DLD1 (cell line): ENCODE results near the gene CDR2.
"Not testable (repeated sequence)": the region's sequence is repeated elsewhere in the genome, so short reads cannot be mapped to it uniquely, and the experiment has no call there.

Experiments used
- in situ Hi-C: cut with HindIII; loops from 2 replicates; pipeline ENCODE4 v1.10.0; 2017; ENCODE audit warnings: low sequenced_read_pairs

Gene CDR2

DNA sequence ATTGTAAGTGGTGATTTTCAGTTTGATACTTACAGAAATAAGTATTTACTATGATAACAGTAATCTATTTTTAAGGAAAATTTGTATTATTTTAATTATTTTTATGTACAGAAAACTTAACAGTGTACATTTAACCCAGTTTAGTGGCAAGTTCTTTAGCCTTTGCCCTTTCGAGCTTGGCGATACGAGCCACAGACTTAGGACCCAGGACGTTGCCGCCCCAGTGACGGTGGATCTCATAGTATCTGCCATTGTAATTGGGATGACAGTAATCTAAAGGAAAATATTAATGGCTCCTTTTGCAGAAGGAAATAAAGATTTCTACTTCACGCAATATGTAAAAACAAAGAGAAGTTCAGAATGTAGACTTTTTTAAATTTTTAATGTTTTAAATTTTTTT is 5.2 kb upstream of the CDR2 start:
- in situ Hi-C loops, result no loop called here

- in situ Hi-C loops, result no loop called here
These were observed 1.7 kb upstream of the CDR2 start for GRCh38 chr16:22375963-22376640.

DNA sequence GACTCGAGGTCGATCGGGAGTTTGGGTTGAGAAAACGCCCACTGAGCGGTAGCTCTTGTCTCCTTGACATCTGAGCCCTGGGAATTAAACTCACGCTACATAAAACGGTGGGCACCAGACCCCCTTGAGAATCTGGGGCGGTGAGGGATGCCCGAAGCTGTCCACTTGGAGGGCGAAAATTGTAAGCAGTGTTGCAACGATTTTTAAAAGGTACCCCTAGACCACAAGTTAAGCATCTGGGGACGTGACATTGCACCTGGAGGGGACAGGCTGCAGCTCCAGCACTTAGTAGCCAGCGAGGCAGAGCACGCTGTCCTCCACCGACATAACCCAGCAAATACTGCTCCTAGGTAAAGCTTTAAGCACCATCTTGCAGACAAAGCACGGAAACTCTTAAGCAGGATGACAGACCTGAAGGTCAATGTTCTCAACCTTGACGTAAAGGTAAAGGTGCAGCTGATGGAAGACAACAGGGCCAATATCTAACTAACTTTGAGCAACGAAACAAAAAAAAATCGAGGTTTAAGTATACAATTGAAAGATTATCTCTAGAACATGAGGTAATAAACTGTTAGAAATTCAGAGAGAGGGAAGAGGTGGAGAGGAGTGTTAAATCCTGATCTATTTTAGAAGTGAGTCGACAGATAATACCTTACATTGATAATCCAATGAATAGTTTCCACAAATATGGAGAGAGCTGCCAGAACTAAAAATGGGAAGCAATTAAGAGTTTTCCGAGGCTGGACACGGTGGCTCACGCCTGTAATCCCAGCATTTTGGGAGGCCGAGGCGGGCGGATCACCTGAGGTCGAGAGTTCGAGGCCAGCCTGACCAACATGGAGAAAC is 921 bp upstream of the CDR2 start:
- in situ Hi-C loops, result no loop called here

GRCh38 chr16:22373662-22374310 is 633 bp downstream of the CDR2 start:
- in situ Hi-C loops, result no loop called here

GRCh38 chr16:22372882-22373661 is 1.3 kb downstream of the CDR2 start:
- in situ Hi-C loops, result no loop called here

DNA sequence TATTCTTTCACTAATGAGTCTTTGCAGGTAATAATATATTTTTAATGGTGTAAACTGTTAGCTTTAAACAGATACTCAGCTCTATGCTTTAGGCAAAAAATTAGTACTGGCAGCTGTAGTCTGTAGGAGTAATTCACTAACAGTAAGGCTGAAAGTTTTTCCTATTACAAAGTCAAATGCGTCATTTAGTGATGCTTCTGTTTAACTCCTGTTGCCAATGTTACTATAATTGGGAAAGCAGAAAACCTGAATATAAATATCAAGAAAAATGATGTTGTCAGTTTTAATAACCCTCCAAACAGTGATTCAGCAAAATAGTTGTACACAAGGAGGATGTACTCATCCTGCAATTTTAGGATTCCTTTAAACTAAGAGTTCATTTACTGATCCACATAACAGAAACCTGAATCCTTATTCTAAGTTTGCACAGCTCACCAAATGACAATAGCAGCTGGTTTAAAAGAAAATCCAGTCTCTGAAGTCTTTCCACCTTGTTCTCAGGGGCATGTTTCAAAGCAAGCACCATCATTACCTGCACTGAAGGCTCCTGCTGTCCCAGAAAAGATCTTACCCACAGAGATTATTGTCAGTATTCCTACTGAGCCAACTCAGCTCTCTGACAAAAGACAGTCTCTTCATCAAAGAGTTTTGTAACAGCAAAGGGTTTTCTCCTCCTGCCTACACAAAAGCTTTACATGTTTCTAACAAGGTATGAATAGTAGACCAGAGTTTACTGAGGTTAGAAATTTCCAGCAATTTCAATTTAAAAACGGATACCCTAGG is 4.2 kb downstream of the CDR2 start:
- in situ Hi-C loops, result no loop called here

DNA sequence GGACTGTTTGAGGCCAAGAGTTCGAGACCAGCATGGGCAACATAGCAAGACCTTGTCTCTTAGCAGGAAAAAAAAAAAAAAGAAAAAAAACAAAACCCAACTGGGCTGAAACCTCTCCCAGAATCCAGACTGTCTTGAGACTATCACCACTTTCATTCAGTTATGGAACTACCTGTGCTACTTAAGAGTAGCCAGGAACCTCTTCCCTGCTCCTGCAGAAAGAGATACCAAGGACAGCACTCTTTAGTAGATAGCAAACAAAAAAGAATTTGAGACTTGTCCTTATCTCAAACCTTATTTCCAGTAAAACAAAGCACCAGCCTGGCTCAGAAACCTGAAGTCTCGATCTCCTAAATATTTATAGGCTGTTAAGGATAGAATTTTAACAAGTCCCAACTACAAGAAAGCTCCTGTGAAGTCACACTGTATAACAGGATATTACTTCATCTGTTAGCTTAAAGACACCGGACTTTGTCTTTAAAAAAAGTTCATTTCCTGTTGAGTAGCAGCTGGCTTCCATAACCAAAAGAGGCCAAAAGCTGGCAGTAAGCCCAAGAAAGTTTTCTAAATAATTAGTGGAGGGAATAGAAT is 5.1 kb downstream of the CDR2 start:
- in situ Hi-C loops, result no loop called here

- in situ Hi-C loops, result not testable (repeated sequence)
These were observed 6.1 kb downstream of the CDR2 start for GRCh38 chr16:22368200-22368826.

DNA sequence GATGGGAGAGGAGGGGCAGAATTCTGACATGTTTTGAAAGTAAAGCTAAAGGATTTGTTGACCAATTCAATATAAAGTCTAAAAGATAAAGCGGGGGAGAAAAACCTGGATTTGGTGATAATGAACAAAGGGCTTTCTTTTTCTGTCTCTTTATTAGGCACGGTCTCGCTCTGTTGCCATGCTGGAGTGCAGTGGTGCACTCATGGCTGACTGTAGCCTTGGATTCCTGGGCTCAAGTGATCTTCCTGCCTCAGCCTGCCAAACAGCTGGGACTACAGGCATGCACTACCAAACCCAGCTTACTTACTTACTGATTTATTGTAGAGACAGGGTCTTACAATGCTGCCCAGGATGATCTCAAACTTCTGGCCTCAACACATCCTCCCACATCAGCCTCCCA is 7.5 kb downstream of the CDR2 start:
- in situ Hi-C loops, result no loop called here

GRCh38 chr16:22366371-22366770 is 8.0 kb downstream of the CDR2 start:
- in situ Hi-C loops, result no loop called here

DNA sequence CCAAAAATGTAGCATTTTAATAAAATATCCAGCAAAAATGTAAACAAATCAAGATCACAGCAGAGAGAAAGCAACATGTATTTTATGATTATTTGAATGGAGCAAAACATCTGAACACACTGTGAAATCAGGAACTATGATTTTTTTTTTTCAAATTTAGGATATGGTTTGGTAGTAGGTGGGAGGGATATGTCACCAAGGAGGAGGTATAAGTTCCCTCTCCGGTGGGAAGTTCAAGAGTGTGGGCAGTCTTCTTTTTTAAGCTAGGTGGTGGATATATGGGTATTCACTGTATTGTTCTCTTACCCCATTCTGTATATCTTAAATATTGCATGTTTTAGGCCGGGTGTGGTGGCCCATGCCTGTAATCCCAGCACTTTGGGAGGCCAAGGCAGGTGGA is 10.2 kb downstream of the CDR2 start:
- in situ Hi-C loops, result no loop called here

GRCh38 chr16:22360963-22361659 is 13.3 kb downstream of the CDR2 start:
- in situ Hi-C loops, result no loop called here

- in situ Hi-C loops, result no loop called here
These were observed 14.7 kb downstream of the CDR2 start for GRCh38 chr16:22359679-22360078.

DNA sequence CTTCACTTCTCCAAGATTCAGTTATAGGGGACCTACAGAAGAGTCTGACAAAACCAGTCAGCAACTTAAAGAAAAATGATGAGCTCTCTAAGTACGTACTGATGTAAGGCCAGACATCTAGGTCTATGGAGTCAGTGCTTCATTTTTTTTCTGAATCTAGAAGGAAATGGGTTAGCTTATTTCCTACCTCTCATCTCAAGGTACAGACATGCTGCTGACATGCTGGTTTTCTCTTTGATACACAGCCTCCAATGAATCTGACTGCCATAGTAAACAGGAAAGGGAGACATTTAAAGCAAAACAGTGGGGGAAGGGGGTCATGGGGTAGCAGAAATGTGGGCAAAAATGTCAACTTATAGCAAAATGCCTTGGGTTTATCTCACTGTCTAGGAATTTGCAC is 16.4 kb downstream of the CDR2 start:
- in situ Hi-C loops, result no loop called here

GRCh38 chr16:22357635-22357971 is 16.8 kb downstream of the CDR2 start:
- in situ Hi-C loops, result no loop called here

DNA sequence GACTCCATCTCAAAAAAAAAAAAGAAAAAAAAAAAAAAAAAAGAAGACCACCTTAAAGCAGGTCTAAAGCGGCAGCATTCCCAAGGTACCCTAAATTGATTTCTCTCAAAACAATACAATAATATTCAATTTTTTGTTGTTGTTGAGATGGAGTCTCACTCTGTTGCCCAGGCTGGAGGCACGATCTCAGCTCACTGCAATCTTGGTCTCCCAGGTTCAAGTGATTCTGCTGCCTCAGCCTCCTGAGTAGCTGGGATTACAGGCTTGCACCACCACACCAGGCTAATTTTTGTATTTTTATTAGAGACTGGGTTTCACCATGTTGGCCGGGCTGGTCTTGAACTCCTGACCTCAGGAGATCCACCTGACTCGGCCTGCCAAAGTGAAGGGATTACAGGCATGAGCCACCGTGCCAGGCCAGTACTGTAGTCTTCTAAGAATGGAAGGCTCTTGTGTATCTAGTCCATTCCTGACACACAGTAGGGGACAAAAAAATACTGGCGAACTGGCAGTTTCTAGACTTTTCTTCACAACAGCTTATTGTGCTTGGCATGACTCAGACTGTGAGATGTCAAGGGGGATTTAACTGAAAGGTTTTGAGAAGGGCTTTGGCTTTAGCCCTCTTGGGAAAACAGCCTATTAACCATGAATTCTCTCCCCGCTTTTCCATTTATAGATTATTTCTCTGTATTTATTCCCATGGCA is 17.3 kb downstream of the CDR2 start:
- in situ Hi-C loops, result no loop called here

DNA sequence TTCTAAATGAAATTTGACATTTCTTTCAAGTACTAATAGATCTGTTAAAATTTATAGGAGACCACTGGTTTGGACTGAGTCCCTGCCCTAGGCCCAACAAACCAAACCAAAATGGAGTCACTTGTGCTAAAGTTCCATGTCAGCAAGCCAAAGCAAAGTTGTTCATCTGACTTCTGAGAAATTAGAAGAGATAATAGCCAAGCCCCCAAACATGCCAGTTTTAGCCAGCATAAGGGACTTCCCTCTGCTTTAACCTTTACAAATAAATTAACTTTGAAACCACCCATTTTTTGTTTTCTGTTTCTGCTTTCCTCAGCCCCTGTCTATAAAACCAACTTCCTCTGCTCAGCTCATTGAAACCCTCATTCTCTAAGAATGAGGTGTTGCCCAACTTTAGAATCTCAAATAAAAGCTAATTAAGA is 18.9 kb downstream of the CDR2 start:
- in situ Hi-C loops, result no loop called here

DNA sequence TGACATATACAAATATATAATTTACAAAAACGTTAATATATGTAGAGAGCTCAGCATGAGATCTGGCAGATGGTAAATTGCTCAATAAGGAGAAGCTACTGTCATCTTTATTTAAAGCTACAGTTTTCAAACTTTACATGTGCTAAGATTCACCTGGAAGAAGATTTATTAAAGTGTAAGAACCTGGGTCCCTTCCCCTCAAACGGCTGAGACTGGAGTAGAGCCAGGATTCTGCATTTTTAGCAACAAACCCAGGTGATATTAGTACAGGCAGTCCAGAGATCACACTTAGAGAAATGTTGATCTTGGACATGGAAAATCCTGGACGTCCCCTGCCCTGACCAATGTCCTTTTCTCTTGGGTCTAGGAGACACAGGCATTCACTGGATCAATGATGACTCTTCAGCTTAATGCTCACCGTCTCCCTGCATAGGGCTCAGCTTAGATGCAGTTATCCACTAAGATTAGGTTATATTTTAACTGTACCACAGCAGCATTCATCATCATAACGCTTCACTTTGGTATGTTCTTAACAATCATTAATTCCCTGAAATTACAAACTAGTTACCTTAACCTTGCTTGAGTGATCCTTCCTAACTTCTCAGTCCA is 20.4 kb downstream of the CDR2 start:
- in situ Hi-C loops, result no loop called here
